ENCODE measurements around the gene RIPOR2. TPM values are rescaled to one million over a fixed set of nuclear protein-coding genes. Genes with fewer than 3 reads are reported as not detected.
"Not testable (repeated sequence)": the region's sequence is repeated elsewhere in the genome, so short reads cannot be mapped to it uniquely, and the experiment has no call there.

The RIPOR2 gene
- total RNA-seq, 1 donor from 2014 or later: 3.1 TPM

GRCh38 chr6:24959319-24959718 is 23.6 kb upstream of the RIPOR2 start:
- ATAC-seq (ENCODE audit: poor library complexity): no peak
- DNase-seq: no peak
- intact Hi-C loops (cut with DNase I): no loop called here

- ATAC-seq (ENCODE audit: poor library complexity) (no peak), DNase-seq (no peak)
- intact Hi-C loops (cut with DNase I): no loop called here
Measured at GRCh38 chr6:24957199-24957598, 21.4 kb upstream of the RIPOR2 start.

- DNase-seq: no peak
- intact Hi-C loops (cut with DNase I): no loop called here
- ATAC-seq (ENCODE audit: poor library complexity): no peak
Measured at GRCh38 chr6:24953726-24954125, 18.0 kb upstream of the RIPOR2 start.

- peak; percentile 66 for ATAC-seq (ENCODE audit: poor library complexity)
- no peak for DNase-seq
- intact Hi-C loops (cut with DNase I): no loop called here
Measured at GRCh38 chr6:24951811-24952299, 16.1 kb upstream of the RIPOR2 start.

- ATAC-seq (ENCODE audit: poor library complexity): no peak
- intact Hi-C loops (cut with DNase I): no loop called here
- no peak for DNase-seq
Measured at GRCh38 chr6:24950218-24950941, 14.6 kb upstream of the RIPOR2 start.

GRCh38 chr6:24949020-24949569 is 13.3 kb upstream of the RIPOR2 start:
- no peak for DNase-seq
- ATAC-seq (ENCODE audit: poor library complexity): no peak
- intact Hi-C loops (cut with DNase I): no loop called here

- intact Hi-C loops (cut with DNase I); ATAC-seq (ENCODE audit: poor library complexity); DNase-seq: not testable (repeated sequence)
Measured at GRCh38 chr6:24948261-24948660, 12.5 kb upstream of the RIPOR2 start.

GRCh38 chr6:24947636-24948035 is 11.9 kb upstream of the RIPOR2 start:
- no peak for ATAC-seq (ENCODE audit: poor library complexity)
- DNase-seq: no peak
- intact Hi-C loops (cut with DNase I): no loop called here

GRCh38 chr6:24945054-24945453 is 9.3 kb upstream of the RIPOR2 start:
- DNase-seq (no peak), ATAC-seq (ENCODE audit: poor library complexity) (no peak)
- intact Hi-C loops (cut with DNase I): no loop called here

GRCh38 chr6:24943774-24944173 is 8.0 kb upstream of the RIPOR2 start:
- DNase-seq (no peak), ATAC-seq (ENCODE audit: poor library complexity) (no peak)
- intact Hi-C loops (cut with DNase I): no loop called here

GRCh38 chr6:24940311-24940917 is 4.7 kb upstream of the RIPOR2 start:
- DNase-seq (no peak), ATAC-seq (ENCODE audit: poor library complexity) (no peak)
- intact Hi-C loops (cut with DNase I): no loop called here

GRCh38 chr6:24936641-24937317 is 1.0 kb upstream of the RIPOR2 start:
- DNase-seq (no peak), ATAC-seq (ENCODE audit: poor library complexity) (no peak)
- intact Hi-C loops (cut with DNase I): no loop called here

GRCh38 chr6:24933868-24934401 is 1.8 kb downstream of the RIPOR2 start:
- intact Hi-C loops (cut with DNase I): no loop called here
- DNase-seq (no peak), ATAC-seq (ENCODE audit: poor library complexity) (no peak)

GRCh38 chr6:24933266-24933665 is 2.5 kb downstream of the RIPOR2 start:
- intact Hi-C loops (cut with DNase I): no loop called here
- DNase-seq: no peak
- ATAC-seq (ENCODE audit: poor library complexity): no peak

- DNase-seq: no peak
- intact Hi-C loops (cut with DNase I): no loop called here
- no peak for ATAC-seq (ENCODE audit: poor library complexity)
Measured at GRCh38 chr6:24932832-24933231, 2.9 kb downstream of the RIPOR2 start.

- ATAC-seq (ENCODE audit: poor library complexity) (no peak), DNase-seq (no peak)
- intact Hi-C loops (cut with DNase I): no loop called here
Measured at GRCh38 chr6:24931718-24932691, 3.8 kb downstream of the RIPOR2 start.

- ATAC-seq (ENCODE audit: poor library complexity) (peak; percentile 61), DNase-seq (no peak)
- intact Hi-C loops (cut with DNase I): no loop called here
Measured at GRCh38 chr6:24931296-24931695, 4.5 kb downstream of the RIPOR2 start.

GRCh38 chr6:24930431-24930871 is 5.3 kb downstream of the RIPOR2 start:
- DNase-seq (no peak), ATAC-seq (ENCODE audit: poor library complexity) (peak; percentile 89)
- intact Hi-C loops (cut with DNase I): no loop called here

Data from Right ventricle myocardium superior (tissue), 1 donor.